WTC11 (cell line): ENCODE measurements around the gene RTCA. TPM values are rescaled to one million over a fixed set of nuclear protein-coding genes. Genes with fewer than 3 reads are reported as not detected.

Experiments used
- ATAC-seq: fragments of 200-7000 bp; cut with Tn5 transposase; 2 replicates; pipeline ENCODE4 v1.10.0; 2021; ENCODE audit warnings: mild to moderate bottlenecking, moderate library complexity
- CTCF ChIA-PET: fragments of 300-600 bp; sonication (Branson Sonifier 250); formaldehyde crosslinking; loops from one replicate; lab custom pipeline; 2021; ENCODE audit warnings: antibody characterized with exemption; lab: Charles Lee
- POLR2A ChIA-PET: fragments of 350-600 bp; sonication (Branson Sonifier 250); formaldehyde crosslinking; loops from one replicate; lab custom pipeline; 2021; ENCODE audit warnings: antibody characterized with exemption; lab: Charles Lee
- DNase-seq: peaks from one replicate; pipeline ENCODE4 v3.0.0; 2021; ENCODE audit warnings: low spot score
- H3K27ac Mint-ChIP-seq: 2 replicates; pipeline ENCODE4 v1.8.0; 2021; ENCODE audit warnings: mixed read lengths
- H3K27me3 Mint-ChIP-seq: 2 replicates; pipeline ENCODE4 v1.8.0; 2021; ENCODE audit warnings: low read depth, mild to moderate bottlenecking, moderate library complexity, mixed read lengths
- H3K36me3 Mint-ChIP-seq: 2 replicates; pipeline ENCODE4 v1.8.0; 2021; ENCODE audit warnings: mixed read lengths
- H3K4me1 Mint-ChIP-seq: 2 replicates; pipeline ENCODE4 v1.8.0; 2022; ENCODE audit warnings: mixed read lengths
- H3K4me3 Mint-ChIP-seq: 2 replicates; pipeline ENCODE4 v1.8.0; 2021; ENCODE audit warnings: mild to moderate bottlenecking, moderate library complexity, mixed read lengths
- H3K9me3 Mint-ChIP-seq: 2 replicates; pipeline ENCODE4 v1.8.0; 2021; ENCODE audit warnings: mixed read lengths
- AFF4 ChIP-seq: sonication (generic); formaldehyde crosslinking; IDR thresholded peaks from 2 replicates; pipeline ENCODE4 v1.8.1; 2023; ENCODE audit warnings: mild to moderate bottlenecking, missing genetic modification reagents, borderline replicate concordance
- CBFB ChIP-seq: sonication (generic); formaldehyde crosslinking; IDR thresholded peaks from 2 replicates; pipeline ENCODE4 v1.8.1; 2022; ENCODE audit warnings: mild to moderate bottlenecking, low read depth, missing genetic modification reagents
- CDX4 ChIP-seq: fragments of 250-450 bp; sonication (Bioruptor Pico); IDR thresholded peaks from 2 replicates; pipeline ENCODE4 v1.9.0; 2021; ENCODE audit warnings: moderate library complexity, mild to moderate bottlenecking, inconsistent platforms, borderline replicate concordance
- ELF4 ChIP-seq: sonication (generic); formaldehyde crosslinking; IDR thresholded peaks from 2 replicates; pipeline ENCODE4 v1.8.1; 2022; ENCODE audit warnings: low read depth, mild to moderate bottlenecking, moderate library complexity, missing genetic modification reagents
- ESRRA ChIP-seq: sonication (generic); formaldehyde crosslinking; IDR thresholded peaks from 2 replicates; pipeline ENCODE4 v1.8.1; 2022; ENCODE audit warnings: mild to moderate bottlenecking, missing genetic modification reagents, borderline replicate concordance
- FOXJ3 ChIP-seq: sonication (generic); formaldehyde crosslinking; IDR thresholded peaks from 2 replicates; pipeline ENCODE4 v1.9.0; 2021; ENCODE audit warnings: missing genetic modification reagents, mild to moderate bottlenecking, borderline replicate concordance
- HMGA2 ChIP-seq: fragments of 250-450 bp; sonication (Bioruptor Pico); IDR thresholded peaks from 2 replicates; pipeline ENCODE4 v1.4.0; 2021; ENCODE audit warnings: mild to moderate bottlenecking, moderate library complexity
- JUN ChIP-seq: sonication (generic); formaldehyde crosslinking; IDR thresholded peaks from 2 replicates; pipeline ENCODE4 v1.8.0; 2023; ENCODE audit warnings: mild to moderate bottlenecking, missing genetic modification reagents
- MAX ChIP-seq: sonication (generic); formaldehyde crosslinking; IDR thresholded peaks from 2 replicates; pipeline ENCODE4 v1.8.0; 2022; ENCODE audit warnings: mild to moderate bottlenecking, missing genetic modification reagents
- NFATC4 ChIP-seq: fragments of 250-450 bp; sonication (Bioruptor Pico); IDR thresholded peaks from 2 replicates; pipeline ENCODE4 v1.9.0; 2021; ENCODE audit warnings: mild to moderate bottlenecking
- RORB ChIP-seq: fragments of 250-450 bp; sonication (Bioruptor Pico); IDR thresholded peaks from 2 replicates; pipeline ENCODE4 v1.9.0; 2021; ENCODE audit warnings: mild to moderate bottlenecking
- SP1 ChIP-seq: sonication (generic); formaldehyde crosslinking; conservative IDR thresholded peaks from 2 replicates; pipeline ENCODE4 v1.8.1; 2022; ENCODE audit warnings: missing genetic modification reagents
- STAT6 ChIP-seq: sonication (generic); formaldehyde crosslinking; conservative IDR thresholded peaks from 2 replicates; pipeline ENCODE4 v1.8.1; 2023; ENCODE audit warnings: mild to moderate bottlenecking, low read depth, missing genetic modification reagents, moderate library complexity
- ZNF263 ChIP-seq: sonication (generic); formaldehyde crosslinking; IDR thresholded peaks from 2 replicates; pipeline ENCODE4 v1.8.1; 2022; ENCODE audit warnings: low read depth, mild to moderate bottlenecking, moderate library complexity, missing genetic modification reagents
- ZNF281 ChIP-seq: sonication (generic); formaldehyde crosslinking; IDR thresholded peaks from 2 replicates; pipeline ENCODE4 v1.8.0; 2023; ENCODE audit warnings: mild to moderate bottlenecking, missing genetic modification reagents
- ZNF532 ChIP-seq: fragments of 250-450 bp; sonication (Bioruptor Pico); IDR thresholded peaks from 2 replicates; pipeline ENCODE4 v1.9.0; 2021; ENCODE audit warnings: mild to moderate bottlenecking, borderline replicate concordance
- total RNA-seq: library from RNA; stranded (reverse); gene quantifications from 3 replicates; pipeline ENCODE4 v1.2.3, GENCODE V29; 2021

The RTCA gene
- total RNA-seq, 1 experiment from 2014 or later, result 35.7 TPM

GRCh38 chr1:100309863-100310262 is 43.8 kb downstream of the RTCA start:
- H3K9me3 Mint-ChIP-seq, result peaks cover 26% of the 10 kb centered on the region
- H3K4me1 Mint-ChIP-seq, result peaks cover 10% of the 10 kb centered on the region
- CTCF ChIA-PET, result no interaction called here
- no peak for TF ChIP-seq AFF4 (CRISPR knock-in tag)
- TF ChIP-seq JUN, result no peak
- TF ChIP-seq STAT6 (CRISPR knock-in tag), result no peak
- no peak for TF ChIP-seq ZNF263 (CRISPR knock-in tag)
- no peak overlapping the region for H3K4me3 Mint-ChIP-seq
- no peaks in the 10 kb centered on the region; the same call in 1 of the 2 replicates for H3K27me3 Mint-ChIP-seq
- H3K27ac Mint-ChIP-seq, result no peak overlapping the region
- ATAC-seq (no peak), DNase-seq (no peak)
- no peaks in the 10 kb centered on the region for H3K36me3 Mint-ChIP-seq
- POLR2A ChIA-PET, result no interaction called here

- no peak for DNase-seq
- Mint-ChIP-seq H3K27ac (no peak overlapping the region), H3K27me3 (no peaks in the 10 kb centered on the region), H3K36me3 (peaks cover 11% of the 10 kb centered on the region; the same call in 1 of the 2 replicates), H3K9me3 (peaks cover 38% of the 10 kb centered on the region), H3K4me3 (no peak overlapping the region), H3K4me1 (no peaks in the 10 kb centered on the region)
- CTCF ChIA-PET, result no interaction called here
- TF ChIP-seq ESRRA (CRISPR knock-in tag) (no peak), CBFB (CRISPR knock-in tag) (no peak), ELF4 (CRISPR knock-in tag) (no peak), NFATC4 (no peak), CDX4 (CRISPR knock-in tag) (no peak), SP1 (CRISPR knock-in tag) (no peak), RORB (CRISPR knock-in tag) (no peak), ZNF532 (CRISPR knock-in tag) (no peak), MAX (no peak), HMGA2 (CRISPR knock-in tag) (no peak), FOXJ3 (no peak), ZNF281 (CRISPR knock-in tag) (no peak)
- POLR2A ChIA-PET, result no interaction called here
- ATAC-seq, result no peak
Measured at GRCh38 chr1:100313382-100313781, 47.4 kb downstream of the RTCA start.
